Measurements from ENCODE around the gene TNRC6A. TPM values are rescaled to one million over a fixed set of nuclear protein-coding genes. Genes with fewer than 3 reads are reported as not detected.
"Not testable (repeated sequence)": the region's sequence is repeated elsewhere in the genome, so short reads cannot be mapped to it uniquely, and the experiment has no call there.

TNRC6A gene
- total RNA-seq, 1 donor from 2014 or later, result 53.0 TPM

DNA sequence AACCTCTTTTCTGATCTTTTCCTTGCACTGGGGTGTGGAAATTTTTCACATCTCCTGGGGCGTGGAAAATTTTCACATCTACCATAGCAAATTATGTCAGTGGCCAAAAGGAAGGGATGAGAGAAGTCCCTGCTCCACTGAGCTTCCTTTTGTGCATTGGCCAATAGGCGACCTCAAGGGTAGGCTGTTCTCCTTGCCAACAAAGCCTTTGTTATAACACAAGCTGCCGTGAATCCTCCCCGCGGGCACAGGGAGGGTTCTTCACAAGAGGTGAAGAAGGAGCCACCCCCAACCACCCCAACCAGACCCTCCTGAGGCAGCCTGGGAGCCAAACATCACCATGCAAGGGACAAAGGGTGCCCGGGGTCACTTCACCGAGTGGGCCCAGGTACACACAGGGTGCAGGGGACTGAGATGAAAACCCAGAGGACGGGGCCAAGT lies 122.8 kb downstream of the TNRC6A start:
- TF ChIP-seq, protein P1, sequence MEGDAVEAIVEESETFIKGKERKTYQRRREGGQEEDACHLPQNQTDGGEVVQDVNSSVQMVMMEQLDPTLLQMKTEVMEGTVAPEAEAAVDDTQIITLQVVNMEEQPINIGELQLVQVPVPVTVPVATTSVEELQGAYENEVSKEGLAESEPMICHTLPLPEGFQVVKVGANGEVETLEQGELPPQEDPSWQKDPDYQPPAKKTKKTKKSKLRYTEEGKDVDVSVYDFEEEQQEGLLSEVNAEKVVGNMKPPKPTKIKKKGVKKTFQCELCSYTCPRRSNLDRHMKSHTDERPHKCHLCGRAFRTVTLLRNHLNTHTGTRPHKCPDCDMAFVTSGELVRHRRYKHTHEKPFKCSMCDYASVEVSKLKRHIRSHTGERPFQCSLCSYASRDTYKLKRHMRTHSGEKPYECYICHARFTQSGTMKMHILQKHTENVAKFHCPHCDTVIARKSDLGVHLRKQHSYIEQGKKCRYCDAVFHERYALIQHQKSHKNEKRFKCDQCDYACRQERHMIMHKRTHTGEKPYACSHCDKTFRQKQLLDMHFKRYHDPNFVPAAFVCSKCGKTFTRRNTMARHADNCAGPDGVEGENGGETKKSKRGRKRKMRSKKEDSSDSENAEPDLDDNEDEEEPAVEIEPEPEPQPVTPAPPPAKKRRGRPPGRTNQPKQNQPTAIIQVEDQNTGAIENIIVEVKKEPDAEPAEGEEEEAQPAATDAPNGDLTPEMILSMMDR (IDR thresholded peaks at IDR 0.05), result no peak
- TF ChIP-seq POLR2A (IDR thresholded peaks at IDR 0.05), result no peak
- no peak for TF ChIP-seq POLR2AphosphoS5 (IDR thresholded peaks at IDR 0.05; ENCODE audit: insufficient read depth in 1 of 2, low read depth in 1 of 2)
- H3K27ac ChIP-seq, result no peak overlapping the region
- no peaks in the 10 kb centered on the region for H3K36me3 ChIP-seq
- H3K9me3 ChIP-seq, result no peaks in the 10 kb centered on the region
- H3K4me1 ChIP-seq, result peaks cover 12% of the 10 kb centered on the region
- H3K27me3 ChIP-seq, result no peaks in the 10 kb centered on the region
- intact Hi-C loops (cut with DNase I), result no loop called here
- H3K4me3 ChIP-seq, result no peak overlapping the region
- no peak for DNase-seq (ENCODE audit: extremely low spot score in 2 of 2)

DNA sequence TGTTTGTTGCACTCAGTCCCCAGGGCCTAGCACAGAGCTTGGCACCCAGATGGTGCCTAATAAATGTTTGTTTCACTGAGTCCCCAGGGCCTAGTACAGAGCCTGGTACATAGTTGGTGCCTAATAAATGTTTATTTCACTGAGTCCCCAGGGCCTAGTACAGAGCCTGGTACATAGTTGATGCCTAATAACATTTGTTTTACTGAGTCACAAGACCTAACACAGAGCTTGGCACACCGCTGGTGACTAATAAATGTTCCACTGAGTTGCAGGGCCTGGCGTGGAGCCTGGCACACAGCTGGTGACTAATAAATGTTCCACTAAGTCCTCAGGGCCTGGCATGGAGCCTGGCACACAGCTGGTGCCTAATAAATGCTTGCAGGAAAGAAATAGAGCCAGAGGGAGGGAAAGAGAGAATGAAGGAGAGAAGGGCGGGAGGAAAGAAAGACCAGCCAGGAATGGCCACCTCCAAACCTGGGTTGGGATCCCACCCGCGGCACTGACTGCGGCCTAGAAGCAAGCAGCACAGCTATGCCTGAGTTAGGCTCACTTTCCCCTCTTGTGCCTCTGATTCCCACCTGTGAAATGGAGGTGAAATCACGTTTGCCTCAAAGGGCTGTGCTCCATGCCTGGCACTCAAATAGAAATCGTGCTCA lies 123.8 kb downstream of the TNRC6A start:
- DNase-seq (ENCODE audit: extremely low spot score in 2 of 2), result no peak
- no peaks in the 10 kb centered on the region for H3K9me3 ChIP-seq
- TF ChIP-seq POLR2AphosphoS5 (IDR thresholded peaks at IDR 0.05; ENCODE audit: insufficient read depth in 1 of 2, low read depth in 1 of 2) (no peak), POLR2A (IDR thresholded peaks at IDR 0.05) (no peak)
- TF ChIP-seq, protein P1 (IDR thresholded peaks at IDR 0.05), result no peak
- H3K4me1 ChIP-seq, result peaks cover 12% of the 10 kb centered on the region
- no peaks in the 10 kb centered on the region for H3K36me3 ChIP-seq
- no peak overlapping the region for H3K27ac ChIP-seq
- no peak overlapping the region for H3K4me3 ChIP-seq
- intact Hi-C loops (cut with DNase I), result no loop called here
- no peaks in the 10 kb centered on the region for H3K27me3 ChIP-seq

DNA sequence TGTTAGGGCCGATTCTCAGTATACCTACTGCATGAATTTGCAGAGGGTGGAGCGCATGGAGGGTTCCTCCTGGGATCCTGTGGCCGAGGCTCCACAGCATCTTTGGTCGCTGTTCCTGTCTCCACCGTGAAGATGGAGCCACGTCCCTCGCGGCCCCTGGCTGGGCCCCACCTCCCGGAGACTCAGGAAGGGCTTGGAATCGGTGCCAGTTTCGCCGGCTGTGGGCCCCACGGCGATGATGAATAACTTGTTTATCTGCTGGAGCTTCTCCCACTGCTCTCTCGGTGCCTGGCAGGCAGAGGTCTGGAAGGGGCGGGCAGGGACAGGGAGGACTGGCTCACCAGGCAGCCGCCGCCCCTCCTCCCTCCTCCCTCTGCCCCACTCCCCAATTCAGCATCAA lies 124.4 kb downstream of the TNRC6A start:
- intact Hi-C loops (cut with DNase I), result no loop called here
- Histone ChIP-seq H3K4me1 (peaks cover 12% of the 10 kb centered on the region), H3K4me3 (peak overlapping the region in 1 of 2 donors; percentile 11), H3K36me3 (no peaks in the 10 kb centered on the region), H3K27me3 (no peaks in the 10 kb centered on the region), H3K9me3 (no peaks in the 10 kb centered on the region), H3K27ac (no peak overlapping the region)
- no peak for DNase-seq (ENCODE audit: extremely low spot score in 2 of 2)
- TF ChIP-seq, protein P1 (IDR thresholded peaks at IDR 0.05), result no peak
- TF ChIP-seq POLR2A (IDR thresholded peaks at IDR 0.05) (no peak), POLR2AphosphoS5 (IDR thresholded peaks at IDR 0.05; ENCODE audit: insufficient read depth in 1 of 2, low read depth in 1 of 2) (no peak)

DNA sequence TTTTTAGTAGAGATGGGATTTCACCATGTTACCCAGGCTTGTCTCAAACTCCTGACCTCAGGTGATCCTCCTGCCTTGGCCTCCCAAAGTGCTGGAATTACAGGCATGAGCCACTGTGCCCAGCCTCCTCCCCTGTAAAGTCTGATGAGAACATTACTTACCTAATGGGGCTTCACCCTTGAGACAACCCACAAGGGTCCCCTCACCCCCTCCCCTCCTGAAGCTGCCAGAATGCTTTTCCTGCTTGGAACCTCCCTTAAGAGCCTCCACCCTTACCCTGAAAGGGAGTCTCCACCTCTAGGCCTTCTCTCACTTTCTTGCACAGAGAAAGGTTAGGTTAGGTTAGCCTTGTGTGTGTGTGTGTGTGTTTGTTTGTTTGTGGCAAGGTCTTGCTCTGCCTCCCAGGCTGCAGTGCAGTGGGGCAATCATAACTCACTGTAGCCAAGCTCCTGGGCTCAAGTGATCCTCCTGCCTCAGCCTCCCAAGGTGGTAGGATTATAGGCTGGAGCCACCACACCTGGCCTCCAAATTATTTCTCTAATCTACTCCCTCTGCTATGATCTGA lies 125.2 kb downstream of the TNRC6A start:
- TF ChIP-seq POLR2AphosphoS5 (IDR thresholded peaks at IDR 0.05; ENCODE audit: insufficient read depth in 1 of 2, low read depth in 1 of 2), result no peak
- TF ChIP-seq POLR2A (IDR thresholded peaks at IDR 0.05), result no peak
- TF ChIP-seq, protein P1 (IDR thresholded peaks at IDR 0.05), result no peak
- H3K27me3 ChIP-seq, result no peaks in the 10 kb centered on the region
- H3K27ac ChIP-seq, result no peak overlapping the region
- no peaks in the 10 kb centered on the region for H3K9me3 ChIP-seq
- H3K4me1 ChIP-seq, result peaks cover 12% of the 10 kb centered on the region
- no peaks in the 10 kb centered on the region for H3K36me3 ChIP-seq
- no peak for DNase-seq (ENCODE audit: extremely low spot score in 2 of 2)
- no peak overlapping the region for H3K4me3 ChIP-seq
- intact Hi-C loops (cut with DNase I), result no loop called here

DNA sequence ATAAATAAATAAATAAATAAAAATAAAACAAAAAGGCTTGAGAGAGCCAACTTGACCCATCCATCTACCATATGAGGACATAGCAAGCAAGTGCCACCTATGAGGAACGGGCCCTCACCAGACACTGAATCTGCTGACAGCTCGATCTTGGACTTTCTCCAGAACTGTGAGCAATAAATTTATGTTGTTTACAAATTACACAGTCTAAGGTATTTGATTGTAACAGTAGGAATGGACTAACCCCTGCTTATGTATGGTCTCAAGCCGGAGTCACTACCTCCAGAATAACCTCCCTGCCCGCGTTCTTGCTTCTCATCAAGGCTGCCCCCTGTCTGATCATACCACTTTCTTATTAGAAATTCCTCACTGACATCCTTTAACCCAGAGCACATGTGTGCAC lies 126.2 kb downstream of the TNRC6A start:
- Histone ChIP-seq H3K27ac (no peak overlapping the region), H3K36me3 (no peaks in the 10 kb centered on the region), H3K4me3 (no peak overlapping the region), H3K9me3 (no peaks in the 10 kb centered on the region), H3K27me3 (no peaks in the 10 kb centered on the region), H3K4me1 (peaks cover 12% of the 10 kb centered on the region)
- intact Hi-C loops (cut with DNase I), result no loop called here
- DNase-seq (ENCODE audit: extremely low spot score in 2 of 2), result no peak
- TF ChIP-seq POLR2A (IDR thresholded peaks at IDR 0.05) (no peak), POLR2AphosphoS5 (IDR thresholded peaks at IDR 0.05; ENCODE audit: insufficient read depth in 1 of 2, low read depth in 1 of 2) (no peak)
- TF ChIP-seq, protein P1 (IDR thresholded peaks at IDR 0.05), result no peak

DNA sequence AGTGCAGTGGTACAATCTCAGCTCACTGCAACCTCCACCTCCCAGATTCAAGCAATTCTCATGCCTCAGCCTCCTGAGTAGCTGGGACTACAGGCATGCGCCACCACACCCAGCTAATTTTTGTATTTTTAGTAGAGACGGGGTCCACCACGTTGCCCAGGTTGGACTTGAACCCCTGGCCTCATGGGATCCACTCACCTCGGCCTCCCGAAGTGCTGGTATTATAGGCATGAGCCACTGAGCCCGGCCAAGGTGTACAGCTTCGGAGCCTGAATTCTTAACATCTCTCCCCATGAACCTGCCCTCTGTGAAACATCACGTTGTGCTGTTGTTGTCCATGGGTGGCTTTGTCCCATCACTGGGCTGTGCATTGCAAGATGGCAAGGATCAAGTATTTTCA lies 127.4 kb downstream of the TNRC6A start:
- H3K4me3 ChIP-seq; DNase-seq (ENCODE audit: extremely low spot score in 2 of 2); H3K27ac ChIP-seq; intact Hi-C loops (cut with DNase I); H3K27me3 ChIP-seq; H3K9me3 ChIP-seq; H3K36me3 ChIP-seq: not testable (repeated sequence)
- H3K4me1 ChIP-seq, result peaks cover 12% of the 10 kb centered on the region
